H1 (cell line): ENCODE measurements around the gene HOXB5. TPM values are rescaled to one million over a fixed set of nuclear protein-coding genes. Genes with fewer than 3 reads are reported as not detected.

Experiments
- BACH1 ChIP-seq: IDR thresholded peaks from 2 replicates; pipeline ENCODE4 v1.6.1; 2012; ENCODE audit warnings: low read length, improper control_type of control experiment
- POLR2A ChIP-seq, 2 experiments: IDR thresholded peaks; 1 replicate in 1 of 2; 2 replicates in 1 of 2; pipeline ENCODE4 v1.6.1; 2011; ENCODE audit warnings: low read depth in 2 of 2, low read length in 2 of 2, mild to moderate bottlenecking in 2 of 2; ENCODE audit errors: control extremely low read depth in 1 of 2
- SAP30 ChIP-seq: fragments of 300-600 bp; sonication (generic); IDR thresholded peaks from 2 replicates; pipeline ENCODE4 v1.7.1; 2012; ENCODE audit warnings: low read length, moderate library complexity, mild to moderate bottlenecking, inconsistent platforms; ENCODE audit not compliant: insufficient read depth, insufficient replicate concordance
- SP1 ChIP-seq: IDR thresholded peaks from 2 replicates; pipeline ENCODE4 v1.6.1; 2011; ENCODE audit warnings: low read depth, low read length
- TAF1 ChIP-seq: IDR thresholded peaks from 2 replicates; pipeline ENCODE4 v1.6.1; 2011; ENCODE audit warnings: mild to moderate bottlenecking, low read depth, low read length
- TBP ChIP-seq: IDR thresholded peaks from 2 replicates; pipeline ENCODE4 v1.6.1; 2011; ENCODE audit warnings: low read depth, low read length, improper control_type of control experiment
- ZNF274 ChIP-seq: IDR thresholded peaks from 2 replicates; pipeline ENCODE4 v1.7.0; 2012; ENCODE audit warnings: low read length, borderline replicate concordance; ENCODE audit errors: extremely low read depth
- polyA plus RNA-seq, 7 experiments: library from polyadenylated mRNA; depleted of rRNA in 3 of 7; stranded (reverse) in 5 of 7; unstranded in 2 of 7; fragments of >200 nt in 5 of 7; fragments of 200-250 nt in 2 of 7; gene quantifications; 1 replicate in 5 of 7; 2 replicates in 1 of 7; 4 replicates in 1 of 7; pipeline versions ENCODE4 v1.2.1 to v1.2.3, GENCODE V29; 2011 to 2013; ENCODE audit warnings: missing spikeins in 2 of 7, mixed read lengths in 2 of 7
- total RNA-seq: library from RNA; stranded (reverse); fragmentation: NEBNext Ultra II Directional; extraction: Animal tissue kit (Norgen Biotek cat#: 25700); gene quantifications from 2 replicates; pipeline ENCODE4 v1.2.1, GENCODE V29; 2021

Gene HOXB5
- total and polyA plus RNA-seq, 2 of the 8 experiments (the other 6 are each of a cell fraction or from before 2014, with no cell fraction given), result not detected

GRCh38 chr17:48604770-48605329 lies 11.3 kb upstream of the HOXB5 start, which contains the start of gene HOXB6 (continued):
- TF ChIP-seq POLR2A (IDR thresholded peaks at IDR 0.05; ENCODE audit: control extremely low read depth in 1 of 2, low read depth in 2 of 2, low read length in 2 of 2) (no peak), TAF1 (no peak), ZNF274 (no peak), TBP (no peak), SP1 (no peak), SAP30 (no peak), BACH1 (no peak)
